ENCODE data around the gene GSTT4. TPM values are rescaled to one million over a fixed set of nuclear protein-coding genes. Genes with fewer than 3 reads are reported as not detected.

Gene GSTT4
- total and polyA plus RNA-seq, 2 of the 13 experiments (the other 11 are each of a cell fraction or from before 2014, with no cell fraction given), result 0.59 to 0.62 TPM

GRCh38 chr22:24010018-24010391 lies 4.8 kb upstream of the GSTT4 start (continued):
- TF ChIP-seq PBX2 (CRISPR knock-in tag; IDR thresholded peaks at IDR 0.05), result no peak
- no peak for TF ChIP-seq MZF1 (CRISPR knock-in tag; IDR thresholded peaks at IDR 0.05; ENCODE audit: borderline replicate concordance)
- no peak for TF ChIP-seq NR1H2 (CRISPR knock-in tag; IDR thresholded peaks at IDR 0.05; ENCODE audit: borderline replicate concordance, low read depth)
- no peak for TF ChIP-seq ZNF775 (CRISPR knock-in tag; IDR thresholded peaks at IDR 0.05; ENCODE audit: borderline replicate concordance)
- peak; percentile 25; the same call in 1 of the 2 replicates for TF ChIP-seq NFE2L2 (IDR thresholded peaks at IDR 0.05; ENCODE audit: low read length)
- no peak for TF ChIP-seq SOX13 (IDR thresholded peaks at IDR 0.05)
- TF ChIP-seq SOX13 (CRISPR knock-in tag; conservative IDR thresholded peaks at IDR 0.05 in 1 of 2, IDR thresholded peaks at IDR 0.05 in 1 of 2), result no peak
- TF ChIP-seq GPN1 (CRISPR knock-in tag; IDR thresholded peaks at IDR 0.05; ENCODE audit: borderline replicate concordance), result no peak
- no peak; the same call in 1 of the 2 replicates for TF ChIP-seq ARID5B (CRISPR knock-in tag; IDR thresholded peaks at IDR 0.05)
- no peak for TF ChIP-seq THAP11 (CRISPR knock-in tag; IDR thresholded peaks at IDR 0.05)
- TF ChIP-seq RNF2 (conservative IDR thresholded peaks at IDR 0.05; ENCODE audit: low read depth), result no peak
- TF ChIP-seq ZNF713 (CRISPR knock-in tag; IDR thresholded peaks at IDR 0.05), result no peak
- TF ChIP-seq REST (IDR thresholded peaks at IDR 0.05; ENCODE audit: borderline replicate concordance in 1 of 2, low read depth in 1 of 2, low read length in 2 of 2), result no peak
- TF ChIP-seq ZBTB38 (CRISPR knock-in tag; IDR thresholded peaks at IDR 0.05), result no peak
- TF ChIP-seq FIP1L1 (IDR thresholded peaks at IDR 0.05; ENCODE audit: borderline replicate concordance, insufficient read depth, low read depth, low read length), result no peak
- no peak for TF ChIP-seq JUND (CRISPR knock-in tag; IDR thresholded peaks at IDR 0.05)
- no peak for TF ChIP-seq KDM5B (CRISPR knock-in tag; IDR thresholded peaks at IDR 0.05; ENCODE audit: borderline replicate concordance)
- TF ChIP-seq PHF20 (CRISPR knock-in tag; IDR thresholded peaks at IDR 0.05), result no peak
- TF ChIP-seq ZNF841 (CRISPR knock-in tag; IDR thresholded peaks at IDR 0.05; ENCODE audit: borderline replicate concordance), result no peak
- no peak for TF ChIP-seq ZNF260 (CRISPR knock-in tag; IDR thresholded peaks at IDR 0.05; ENCODE audit: borderline replicate concordance, low read depth)
- TF ChIP-seq STAT5B (CRISPR knock-in tag; IDR thresholded peaks at IDR 0.05), result no peak
- TF ChIP-seq SAP130 (CRISPR knock-in tag; IDR thresholded peaks at IDR 0.05; ENCODE audit: low read depth), result 0 out of 2 replicates have a peak, but pooled peaks have one; percentile 8
- TF ChIP-seq SNAI1 (CRISPR knock-in tag; IDR thresholded peaks at IDR 0.05; ENCODE audit: borderline replicate concordance), result peak; percentile 23; the same call in 1 of the 2 replicates
- TF ChIP-seq ZFAT (CRISPR knock-in tag; conservative IDR thresholded peaks at IDR 0.05), result no peak

All from HepG2 (cell line).